GM10847 (cell line): Measurements from ENCODE around the gene IL13RA1.

ENCODE experiments used
- POLR2A ChIP-seq: IDR thresholded peaks from 2 replicates; pipeline ENCODE4 v1.6.1; 2011; ENCODE audit not compliant: insufficient read length; ENCODE audit errors: extremely low read depth

The IL13RA1 gene

GRCh38 chrX:118824173-118824730 lies 96.8 kb downstream of the IL13RA1 start:
- TF ChIP-seq POLR2A, result no peak

GRCh38 chrX:118825227-118825626 lies 97.8 kb downstream of the IL13RA1 start:
- no peak for TF ChIP-seq POLR2A

- TF ChIP-seq POLR2A, result no peak
Observed at GRCh38 chrX:118839334-118839958, 112.0 kb downstream of the IL13RA1 start.
